Mononuclear cell (primary cell): ENCODE results near the gene PLPPR3. TPM values are rescaled to one million over a fixed set of nuclear protein-coding genes. Genes with fewer than 3 reads are reported as not detected.
"Not testable (repeated sequence)": the region's sequence is repeated elsewhere in the genome, so short reads cannot be mapped to it uniquely, and the experiment has no call there.

ENCODE experiments used
- H3K27me3 ChIP-seq: 2 replicates; pipeline ENCODE4 v1.6.0; 2011; ENCODE audit warnings: low read length, control low read depth; ENCODE audit not compliant: insufficient read depth
- H3K4me1 ChIP-seq: 2 replicates; pipeline ENCODE4 v1.5.1; 2011; ENCODE audit warnings: mild to moderate bottlenecking, low read length, control low read depth; ENCODE audit not compliant: insufficient read depth
- H3K4me3 ChIP-seq: 2 replicates; pipeline ENCODE4 v1.5.1; 2011; ENCODE audit warnings: mild to moderate bottlenecking, low read length, moderate library complexity
- H3K9me3 ChIP-seq: 2 replicates; pipeline ENCODE4 v1.5.1; 2011; ENCODE audit warnings: low read depth, mild to moderate bottlenecking, control low read depth, low read length
- total RNA-seq: library from RNA; depleted of rRNA; stranded (reverse); fragments of >200 nt; gene quantifications from one replicate; pipeline ENCODE4 v1.2.3, GENCODE V29; 2012

Gene PLPPR3
- total RNA-seq, 1 donor, result not detected

DNA sequence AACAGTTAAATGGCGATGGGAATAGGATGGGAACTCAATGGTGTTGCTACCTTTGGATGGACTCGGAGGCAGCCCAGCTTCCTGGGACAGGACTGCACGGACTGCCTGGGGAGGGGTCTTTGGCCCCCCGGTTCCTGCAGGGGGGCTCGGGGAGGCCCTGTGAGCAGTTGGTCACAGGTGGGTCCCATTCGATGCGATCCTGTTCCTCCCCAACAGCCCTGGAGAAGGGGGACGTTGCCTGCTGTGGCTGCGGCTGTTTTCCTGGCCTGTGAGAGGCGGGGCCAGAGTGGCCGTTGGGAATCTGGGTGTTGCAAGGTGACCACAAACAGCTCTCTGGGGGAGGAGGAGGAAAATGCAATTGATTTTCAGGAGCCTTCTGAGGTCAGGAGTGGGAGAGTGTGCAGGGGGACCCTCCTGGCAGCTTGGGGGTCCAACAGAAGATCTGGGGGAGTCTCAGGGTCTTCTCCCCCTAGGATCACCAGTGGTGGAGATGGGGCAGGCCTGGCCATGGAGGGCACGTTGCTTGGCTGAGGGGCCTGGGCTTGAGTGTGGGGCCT, 1.9 kb upstream of the PLPPR3 start:
- peaks cover 43% of the 10 kb centered on the region for H3K4me1 ChIP-seq
- H3K27me3 ChIP-seq, result no peaks in the 10 kb centered on the region
- H3K4me3 ChIP-seq, result no peak overlapping the region
- no peaks in the 10 kb centered on the region for H3K9me3 ChIP-seq

DNA sequence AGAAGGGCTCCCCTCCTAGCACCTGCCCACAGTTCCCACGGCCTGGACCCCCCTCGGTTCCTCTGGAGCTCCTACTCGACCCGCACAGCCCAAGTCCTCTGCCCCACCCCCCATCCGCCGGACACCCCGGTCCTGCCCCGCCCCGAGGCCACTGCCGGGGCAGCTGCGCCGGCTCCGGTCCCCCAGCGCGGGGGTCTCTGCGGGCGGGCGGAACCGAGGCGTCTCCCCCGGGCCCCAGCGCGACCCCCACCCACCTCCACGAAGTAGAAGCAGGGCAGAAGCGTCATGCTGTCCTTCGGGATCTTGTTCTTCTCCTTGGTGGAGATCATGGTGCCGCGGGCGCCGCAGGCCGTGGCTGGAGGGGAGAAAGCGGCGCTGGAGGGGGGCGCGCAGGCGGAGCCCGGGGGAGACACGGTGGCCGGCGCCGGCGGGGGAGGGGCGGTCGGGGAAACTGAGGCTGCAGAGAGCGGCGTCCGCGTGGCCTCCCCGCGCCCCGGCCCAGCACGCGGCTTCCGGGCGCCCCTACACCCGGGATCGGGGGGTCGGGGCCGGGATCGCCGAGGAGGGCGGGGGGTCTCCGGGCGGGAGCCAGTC, 427 bp downstream of the PLPPR3 start:
- no peak overlapping the region for H3K4me3 ChIP-seq

DNA sequence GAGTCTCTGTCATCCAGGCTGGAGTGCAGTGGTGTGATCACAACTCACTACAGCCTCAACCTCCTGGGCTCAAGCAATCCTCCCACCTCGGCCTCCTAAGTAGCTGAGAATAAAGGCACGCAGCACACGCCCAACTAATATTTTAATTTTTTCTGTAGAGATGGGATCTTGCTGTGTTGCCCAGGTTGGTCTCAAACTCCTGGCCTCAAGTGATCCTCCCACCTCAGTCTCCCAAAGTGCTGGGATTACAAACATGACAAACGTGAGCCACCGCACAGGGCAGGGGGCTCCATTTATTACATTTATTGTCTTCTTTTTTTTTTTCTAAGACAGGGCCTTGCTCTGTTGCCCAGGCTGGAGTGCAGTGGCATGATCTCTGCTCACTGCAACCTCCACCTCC, 1.5 kb downstream of the PLPPR3 start:
- peaks cover 23% of the 10 kb centered on the region for H3K4me1 ChIP-seq
- not testable (repeated sequence) for H3K27me3 ChIP-seq, H3K9me3 ChIP-seq

More for the DNA sequence above, 427 bp downstream of the PLPPR3 start:
- Histone ChIP-seq H3K9me3 (no peaks in the 10 kb centered on the region), H3K27me3 (no peaks in the 10 kb centered on the region), H3K4me1 (peaks cover 33% of the 10 kb centered on the region)

DNA sequence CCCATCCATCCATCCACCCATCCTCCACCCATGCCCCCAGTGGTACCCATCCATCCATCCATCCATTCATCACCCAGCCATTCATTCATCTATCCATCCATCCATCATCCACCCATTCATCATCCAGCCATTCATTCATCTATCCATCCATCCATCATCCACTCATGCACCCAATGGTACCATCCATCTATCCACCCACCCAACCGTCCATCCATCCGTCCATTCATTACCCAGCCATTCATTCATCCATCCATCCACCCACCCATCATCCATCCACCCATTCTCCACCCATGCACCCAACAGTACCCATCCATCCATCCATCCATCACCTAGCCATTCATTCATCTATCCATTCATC, 5.3 kb downstream of the PLPPR3 start:
- no peaks in the 10 kb centered on the region for H3K9me3 ChIP-seq
- H3K4me1 ChIP-seq, result no peaks in the 10 kb centered on the region
- H3K27me3 ChIP-seq, result no peaks in the 10 kb centered on the region
- no peak overlapping the region for H3K4me3 ChIP-seq

More for the DNA sequence above, 1.5 kb downstream of the PLPPR3 start:
- not testable (repeated sequence) for H3K4me3 ChIP-seq

DNA sequence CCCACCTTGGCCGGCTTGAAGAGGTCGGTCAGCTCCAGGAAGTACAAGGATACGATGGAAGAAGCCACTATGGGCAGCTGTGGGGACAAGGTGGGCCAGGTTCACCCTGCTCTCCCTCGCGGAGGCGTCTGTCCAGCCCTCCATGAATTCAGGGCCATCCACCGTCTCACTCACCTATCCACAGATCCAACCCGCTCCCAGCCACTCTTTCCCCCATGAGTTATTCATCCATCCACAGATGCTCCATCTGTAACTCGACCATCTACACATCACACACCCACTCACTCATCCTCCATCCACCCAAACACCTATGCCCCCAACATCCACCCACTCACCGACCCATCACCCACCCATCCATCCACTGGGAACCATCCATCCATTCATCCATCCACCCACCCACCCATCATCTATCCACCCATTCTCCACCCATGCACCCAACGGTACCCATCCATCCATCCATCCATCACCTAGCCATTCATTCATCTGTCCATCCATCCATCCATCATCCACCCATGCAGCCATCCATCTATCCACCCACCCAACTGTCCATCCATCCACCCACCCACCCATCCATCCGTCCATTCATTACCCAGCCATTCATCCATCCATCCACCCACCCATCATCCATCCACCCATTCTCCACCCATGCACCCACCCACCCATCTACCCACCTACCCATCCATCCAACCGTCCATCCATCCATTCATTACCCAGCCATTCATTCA, 5.8 kb downstream of the PLPPR3 start:
- Histone ChIP-seq H3K4me3 (no peak overlapping the region), H3K4me1 (no peaks in the 10 kb centered on the region), H3K27me3 (no peaks in the 10 kb centered on the region), H3K9me3 (no peaks in the 10 kb centered on the region)

DNA sequence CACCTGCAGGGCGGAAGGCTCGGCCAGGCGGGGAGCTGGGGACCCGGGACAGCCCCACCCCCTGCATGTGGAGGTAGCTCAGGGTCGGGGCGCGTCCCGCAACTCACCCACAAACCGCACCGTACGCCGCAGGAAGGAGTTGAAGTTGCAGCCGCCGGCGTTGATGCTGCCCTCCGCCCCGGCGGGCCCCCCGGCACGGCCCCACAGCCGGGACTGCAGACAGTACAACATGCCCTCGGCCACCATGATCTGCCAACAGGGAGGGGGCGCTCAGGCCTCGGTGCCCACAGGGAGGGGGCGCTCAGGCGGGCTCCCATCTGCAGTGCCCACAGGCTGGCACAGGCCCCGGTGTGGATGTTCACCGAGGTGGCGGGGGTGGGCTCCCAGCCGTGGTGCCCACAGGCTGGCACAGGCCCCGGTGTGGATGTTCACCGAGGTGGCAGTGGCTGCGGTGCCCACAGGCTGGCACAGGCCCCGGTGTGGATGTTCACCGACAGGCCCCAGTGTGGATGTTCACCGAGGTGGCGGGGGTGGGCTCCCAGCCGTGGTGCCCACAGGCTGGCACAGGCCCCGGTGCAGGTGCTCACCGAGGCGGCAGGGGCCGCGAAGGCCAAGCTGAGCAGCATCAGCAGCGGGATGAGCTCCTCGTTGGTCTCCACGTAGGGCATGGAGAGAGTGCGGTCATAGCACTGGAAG, 6.5 kb downstream of the PLPPR3 start:
- H3K27me3 ChIP-seq, result no peaks in the 10 kb centered on the region
- H3K9me3 ChIP-seq, result no peaks in the 10 kb centered on the region
- no peak overlapping the region for H3K4me3 ChIP-seq
- H3K4me1 ChIP-seq, result no peaks in the 10 kb centered on the region

DNA sequence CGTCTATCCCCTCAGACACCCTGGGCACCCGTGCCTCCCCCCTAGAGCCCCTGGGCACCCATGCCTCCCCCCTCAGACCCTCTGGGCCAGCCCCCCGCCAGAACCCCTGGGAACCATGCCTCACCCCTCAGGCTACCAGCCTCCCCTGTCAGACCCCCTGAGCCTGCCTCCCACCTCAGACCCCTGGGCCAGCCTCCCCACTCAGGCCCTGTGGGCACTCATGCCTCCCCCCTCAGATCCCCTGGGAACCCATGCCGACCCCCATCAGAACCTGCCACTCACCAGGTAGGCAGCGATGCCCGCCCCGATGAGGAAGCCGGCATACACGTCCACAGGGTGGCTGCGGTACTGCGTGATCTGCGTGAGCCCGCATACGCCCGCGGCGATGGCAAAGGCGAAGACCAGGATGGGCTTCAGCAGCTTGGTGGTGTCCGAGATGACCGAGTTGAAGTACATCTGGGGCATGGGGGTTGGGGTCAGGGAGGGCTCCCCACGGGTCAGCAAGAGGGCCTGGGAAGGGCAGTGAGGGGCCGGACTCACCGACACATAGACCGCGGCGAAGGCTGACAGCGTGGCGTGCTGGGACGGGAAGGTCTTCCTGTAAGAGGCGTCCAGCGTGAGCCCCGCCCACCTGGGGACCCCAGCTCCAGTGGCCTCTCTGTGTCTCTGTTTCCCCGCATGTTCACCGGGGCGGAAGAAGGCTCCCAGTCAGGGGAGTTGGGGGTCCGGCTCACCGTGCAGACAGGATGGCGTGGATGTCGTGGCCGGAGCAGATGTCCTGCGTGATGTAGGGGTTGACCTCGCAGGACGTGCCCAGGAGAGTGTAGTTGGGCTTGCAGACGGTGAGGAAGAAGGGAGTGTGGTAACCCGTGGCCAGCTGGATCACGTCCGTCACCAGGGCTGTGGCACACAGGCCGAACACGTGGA, 7.3 kb downstream of the PLPPR3 start:
- H3K9me3 ChIP-seq, result no peaks in the 10 kb centered on the region
- H3K4me3 ChIP-seq, result no peak overlapping the region
- H3K4me1 ChIP-seq, result no peaks in the 10 kb centered on the region
- H3K27me3 ChIP-seq, result no peaks in the 10 kb centered on the region

DNA sequence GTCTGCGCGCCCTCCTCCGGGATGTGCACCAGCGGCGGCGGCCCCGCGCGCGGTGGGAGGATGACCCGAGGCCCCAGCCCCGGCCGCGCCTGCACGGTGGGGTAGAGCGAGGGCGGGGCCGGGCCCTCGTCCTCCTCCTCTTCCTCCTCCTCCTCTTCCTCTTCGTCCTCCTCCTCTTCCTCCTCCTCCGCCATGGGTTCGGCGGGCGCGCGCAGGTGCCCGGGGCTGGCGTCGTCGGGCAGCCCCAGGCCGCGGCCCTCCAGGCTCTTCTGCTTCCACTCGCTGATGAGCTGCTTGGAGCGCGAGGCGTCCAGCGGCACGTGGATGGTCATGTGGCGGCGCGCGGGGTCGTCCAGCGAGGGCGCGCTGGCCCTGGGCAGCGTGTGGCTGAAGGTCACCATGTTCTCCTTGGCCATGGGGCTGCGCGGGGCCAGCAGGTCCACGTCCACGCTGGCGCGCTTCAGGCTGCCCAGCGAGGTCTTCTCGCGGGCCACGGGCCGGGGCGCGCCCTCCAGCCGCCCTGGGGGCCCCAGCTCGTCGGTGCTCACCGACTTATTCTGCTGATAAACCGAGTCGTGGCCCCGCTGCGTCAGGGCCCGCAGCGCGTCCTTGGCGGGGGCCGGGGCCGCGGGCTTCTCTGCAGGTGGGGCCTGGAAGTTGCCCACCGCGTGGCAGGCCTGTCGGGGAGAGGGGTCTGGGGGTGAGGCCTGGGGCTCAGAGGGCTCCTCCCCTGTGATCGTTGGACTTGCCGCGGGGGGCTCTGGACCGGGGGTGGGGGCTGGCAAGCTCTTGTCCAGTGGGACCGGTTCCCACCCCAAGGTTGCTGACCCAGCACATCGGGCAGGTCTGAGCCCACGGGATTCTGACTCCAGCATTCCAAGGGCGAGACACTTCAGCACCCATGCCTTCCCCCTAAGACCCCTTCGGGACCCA, 8.3 kb downstream of the PLPPR3 start:
- no peaks in the 10 kb centered on the region for H3K9me3 ChIP-seq
- no peak overlapping the region for H3K4me3 ChIP-seq
- H3K27me3 ChIP-seq, result no peaks in the 10 kb centered on the region
- no peaks in the 10 kb centered on the region for H3K4me1 ChIP-seq

DNA sequence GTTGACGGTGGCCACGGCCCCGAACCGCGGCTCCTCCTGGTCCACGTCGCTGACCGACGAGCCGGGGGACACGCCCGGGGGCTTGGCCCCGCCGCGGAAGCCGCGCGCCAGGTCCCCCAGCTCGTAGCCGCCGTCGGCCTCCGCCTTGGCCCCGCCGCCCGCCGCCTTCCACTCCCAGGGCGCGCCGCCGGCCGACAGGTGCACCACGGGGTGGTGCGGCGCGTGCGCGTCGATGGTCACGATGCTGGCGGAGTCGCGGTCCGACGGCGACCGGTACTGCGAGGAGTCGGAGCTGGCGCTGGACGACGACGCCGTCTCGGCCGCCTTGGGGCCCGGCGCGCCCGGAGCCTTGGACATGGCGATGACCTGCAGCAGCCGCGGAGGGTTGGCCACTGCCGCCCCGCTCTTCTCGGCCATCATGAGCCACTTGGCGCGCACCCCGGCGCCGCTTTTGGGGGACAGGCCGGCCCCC, 9.0 kb downstream of the PLPPR3 start:
- no peaks in the 10 kb centered on the region for H3K9me3 ChIP-seq
- no peaks in the 10 kb centered on the region for H3K27me3 ChIP-seq
- no peak overlapping the region for H3K4me3 ChIP-seq
- no peaks in the 10 kb centered on the region for H3K4me1 ChIP-seq

DNA sequence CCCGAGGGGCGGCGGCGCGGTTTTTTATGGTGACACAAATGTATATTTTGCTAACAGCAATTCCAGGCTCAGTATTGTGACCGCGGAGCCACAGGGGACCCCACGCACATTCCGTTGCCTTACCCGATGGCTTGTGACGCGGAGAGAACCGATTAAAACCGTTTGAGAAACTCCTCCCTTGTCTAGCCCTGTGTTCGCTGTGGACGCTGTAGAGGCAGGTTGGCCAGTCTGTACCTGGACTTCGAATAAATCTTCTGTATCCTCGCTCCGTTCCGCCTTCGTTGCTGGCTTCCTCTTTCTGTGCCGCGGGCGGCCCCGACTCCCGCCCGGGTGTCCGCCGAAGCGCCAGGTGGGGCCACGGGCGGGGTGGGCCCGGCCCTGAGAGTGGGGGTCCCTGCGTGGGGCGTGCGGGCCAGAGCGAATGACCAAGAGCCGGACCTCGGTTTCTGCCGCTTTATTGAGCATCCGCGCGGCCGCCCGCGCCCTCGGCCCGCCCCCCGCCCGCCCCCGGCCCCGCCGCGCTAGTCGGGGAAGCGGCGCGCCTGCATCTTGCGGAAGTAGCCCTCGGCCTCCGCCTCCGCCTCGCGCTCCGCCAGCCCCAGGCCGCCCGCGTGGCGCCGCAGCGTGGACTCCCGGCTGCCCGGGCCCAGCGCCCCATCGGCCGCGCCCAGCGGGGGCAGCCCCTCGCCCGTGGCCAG, 9.6 kb downstream of the PLPPR3 start:
- H3K27me3 ChIP-seq, result no peaks in the 10 kb centered on the region
- H3K4me3 ChIP-seq, result no peak overlapping the region
- H3K9me3 ChIP-seq, result no peaks in the 10 kb centered on the region

DNA sequence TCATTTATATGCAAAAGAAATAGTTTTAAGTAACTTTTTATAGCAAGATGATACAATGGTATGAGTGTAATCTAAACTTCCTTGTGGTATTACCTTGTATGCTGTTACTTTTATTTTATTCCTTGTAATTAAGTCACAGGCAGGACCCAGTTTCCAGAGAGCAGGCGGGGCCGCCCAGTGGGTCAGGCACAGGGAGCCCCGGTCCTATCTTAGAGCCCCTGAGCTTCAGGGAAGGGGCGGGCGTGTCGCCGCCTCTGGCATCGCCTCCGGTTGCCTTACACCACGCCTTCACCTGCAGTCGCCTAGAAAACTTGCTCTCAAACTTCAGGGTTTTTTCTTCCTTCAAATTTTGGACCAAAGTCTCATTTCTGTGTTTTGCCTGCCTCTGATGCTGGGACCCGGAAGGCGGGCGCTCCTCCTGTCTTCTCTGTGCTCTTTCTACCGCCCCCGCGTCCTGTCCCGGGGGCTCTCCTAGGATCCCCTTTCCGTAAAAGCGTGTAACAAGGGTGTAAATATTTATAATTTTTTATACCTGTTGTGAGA, 10.2 kb downstream of the PLPPR3 start:
- H3K4me1 ChIP-seq, result no peaks in the 10 kb centered on the region
- no peak overlapping the region for H3K4me3 ChIP-seq
- H3K9me3 ChIP-seq, result no peaks in the 10 kb centered on the region
- no peaks in the 10 kb centered on the region for H3K27me3 ChIP-seq

More for the DNA sequence above, 9.6 kb downstream of the PLPPR3 start:
- no peaks in the 10 kb centered on the region for H3K4me1 ChIP-seq

DNA sequence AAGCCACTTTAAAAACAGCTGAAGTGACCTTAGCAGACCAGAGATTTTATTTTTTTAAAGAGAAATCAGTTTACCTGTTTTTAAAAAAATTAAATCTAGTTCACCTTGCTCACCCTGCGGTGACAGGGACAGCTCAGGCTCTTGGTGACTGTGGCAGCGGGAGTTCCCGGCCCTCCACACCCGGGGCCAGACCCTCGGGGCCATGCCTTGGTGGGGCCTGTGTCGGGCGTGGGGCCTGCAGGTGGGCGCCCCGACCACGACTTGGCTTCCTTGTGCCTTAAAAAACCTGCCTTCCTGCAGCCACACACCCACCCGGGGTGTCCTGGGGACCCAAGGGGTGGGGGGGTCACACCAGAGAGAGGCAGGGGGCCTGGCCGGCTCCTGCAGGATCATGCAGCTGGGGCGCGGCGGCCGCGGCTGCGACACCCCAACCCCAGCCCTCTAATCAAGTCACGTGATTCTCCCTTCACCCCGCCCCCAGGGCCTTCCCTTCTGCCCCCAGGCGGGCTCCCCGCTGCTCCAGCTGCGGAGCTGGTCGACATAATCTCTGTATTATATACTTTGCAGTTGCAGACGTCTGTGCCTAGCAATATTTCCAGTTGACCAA, 10.8 kb downstream of the PLPPR3 start:
- Histone ChIP-seq H3K9me3 (no peaks in the 10 kb centered on the region), H3K27me3 (no peaks in the 10 kb centered on the region), H3K4me1 (no peaks in the 10 kb centered on the region), H3K4me3 (no peak overlapping the region)
